Activated T-helper 1 cell treated with anti-CD3 and anti-CD28 coated beads, Interleukin-12 subunit alpha, Interleukin-12 subunit beta, Interleukin-2, Interleukin-4 antibody, amounts not matched to agents 30 ng/mL and 10 ng/mL and 1 ng/mL, durations not matched to agents 14 hours and 24 hours and 36 hours (primary cell): ENCODE results near the gene TMED5. TPM values are rescaled to one million over a fixed set of nuclear protein-coding genes. Genes with fewer than 3 reads are reported as not detected.
"Not testable (repeated sequence)": the region's sequence is repeated elsewhere in the genome, so short reads cannot be mapped to it uniquely, and the experiment has no call there.

Experiments used
- DNase-seq: peaks from one replicate; pipeline ENCODE4 v3.0.0; 2021; ENCODE audit warnings: low spot score
- H3K27ac Mint-ChIP-seq: one replicate; pipeline ENCODE4 v1.8.0; 2021; ENCODE audit warnings: mild to moderate bottlenecking, mixed read lengths
- H3K27me3 Mint-ChIP-seq: one replicate; pipeline ENCODE4 v1.8.0; 2022; ENCODE audit warnings: mild to moderate bottlenecking, moderate library complexity, mixed read lengths; ENCODE audit not compliant: insufficient read depth
- H3K36me3 Mint-ChIP-seq: one replicate; pipeline ENCODE4 v1.8.0; 2021; ENCODE audit warnings: low read depth, mixed read lengths
- H3K4me1 Mint-ChIP-seq: one replicate; pipeline ENCODE4 v1.8.0; 2021; ENCODE audit warnings: low read depth, mixed read lengths
- H3K4me3 Mint-ChIP-seq: one replicate; pipeline ENCODE4 v1.8.0; 2021; ENCODE audit warnings: mild to moderate bottlenecking, moderate library complexity, mixed read lengths
- H3K9me3 Mint-ChIP-seq: one replicate; pipeline ENCODE4 v1.8.0; 2021; ENCODE audit warnings: mixed read lengths
- intact Hi-C: fragments of 100-400 bp; cut with micrococcal nuclease; formaldehyde crosslinking; loops from one replicate; pipeline ENCODE4 v1.15.1; 2024
- total RNA-seq: library from RNA; stranded (reverse); gene quantifications from 2 replicates; pipeline ENCODE4 v1.2.3, GENCODE V29; 2022

The TMED5 gene
- total RNA-seq, 1 donor from 2014 or later: 48.7 TPM

DNA sequence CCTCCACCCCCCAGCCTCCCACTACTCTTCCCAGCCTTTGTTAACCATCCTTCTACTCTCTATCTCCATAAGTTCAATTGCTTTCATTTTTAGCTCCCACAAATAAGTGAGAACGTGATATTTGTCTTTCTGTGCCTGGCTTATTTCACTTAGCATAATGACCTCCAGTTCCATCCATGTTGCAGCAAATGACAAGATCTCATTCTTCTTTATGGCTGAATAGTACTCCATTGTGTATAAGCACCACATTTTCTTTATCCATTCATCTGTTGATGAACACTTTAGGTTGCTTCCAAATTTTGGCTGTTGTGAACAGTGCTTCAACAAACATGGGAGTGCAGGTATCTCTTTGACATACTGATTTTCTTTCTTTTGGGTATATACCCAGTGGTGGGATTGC is 14.3 kb downstream of the TMED5 start:
- H3K4me1 Mint-ChIP-seq: peaks cover 43% of the 10 kb centered on the region
- H3K27ac Mint-ChIP-seq, DNase-seq, H3K27me3 Mint-ChIP-seq, H3K4me3 Mint-ChIP-seq, intact Hi-C loops: not testable (repeated sequence)
- H3K36me3 Mint-ChIP-seq: peaks cover 58% of the 10 kb centered on the region
- H3K9me3 Mint-ChIP-seq: peaks cover 20% of the 10 kb centered on the region

DNA sequence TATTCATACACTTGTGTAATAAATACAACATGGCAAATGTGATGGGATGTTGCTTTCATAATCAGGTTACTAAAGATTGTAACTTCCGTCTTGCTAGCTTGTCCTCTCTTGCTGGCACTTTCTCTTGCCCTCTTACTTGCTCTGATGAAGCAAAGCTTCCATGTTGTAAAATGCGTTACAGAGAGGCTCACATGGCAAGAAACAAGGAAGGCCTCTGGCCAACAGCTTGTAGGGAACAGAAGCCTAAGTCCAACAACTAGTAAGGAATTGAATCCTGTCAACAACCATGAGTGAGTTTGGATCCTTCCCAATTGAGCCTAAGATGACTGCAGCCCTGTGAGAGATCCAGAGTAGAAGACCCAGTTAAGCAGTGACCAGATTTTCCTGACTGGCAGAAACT is 15.4 kb downstream of the TMED5 start:
- Mint-ChIP-seq H3K27me3 (no peaks in the 10 kb centered on the region), H3K27ac (no peak overlapping the region)

DNA sequence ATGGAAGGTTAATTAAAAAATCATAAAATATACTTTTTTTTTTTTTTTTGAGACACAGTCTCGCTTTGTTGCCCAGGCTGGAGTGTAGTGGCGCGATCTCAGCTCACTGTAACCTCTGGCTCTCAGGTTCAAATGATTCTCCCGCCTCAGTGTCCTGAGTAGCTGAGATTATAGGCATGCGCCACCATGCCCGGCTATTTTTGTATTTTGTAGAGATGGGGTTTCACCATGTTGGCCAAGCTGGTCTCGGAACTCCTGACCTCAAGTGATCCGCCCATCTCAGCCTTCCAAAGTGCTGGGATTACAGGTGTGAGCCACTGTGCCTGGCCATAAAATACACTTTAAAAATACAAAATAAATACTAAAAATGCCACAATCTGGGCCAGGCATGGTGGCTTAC is 16.9 kb downstream of the TMED5 start:
- H3K4me3 Mint-ChIP-seq, intact Hi-C loops, H3K27me3 Mint-ChIP-seq, DNase-seq, H3K27ac Mint-ChIP-seq: not testable (repeated sequence)
- Mint-ChIP-seq H3K9me3 (peaks cover 19% of the 10 kb centered on the region), H3K36me3 (peaks cover 50% of the 10 kb centered on the region), H3K4me1 (peaks cover 32% of the 10 kb centered on the region)

More for the DNA sequence above, 15.4 kb downstream of the TMED5 start:
- Mint-ChIP-seq H3K4me1 (peaks cover 40% of the 10 kb centered on the region), H3K4me3 (no peak overlapping the region), H3K36me3 (peaks cover 56% of the 10 kb centered on the region), H3K9me3 (peaks cover 20% of the 10 kb centered on the region)
- intact Hi-C loops: no loop called here
- DNase-seq: no peak

DNA sequence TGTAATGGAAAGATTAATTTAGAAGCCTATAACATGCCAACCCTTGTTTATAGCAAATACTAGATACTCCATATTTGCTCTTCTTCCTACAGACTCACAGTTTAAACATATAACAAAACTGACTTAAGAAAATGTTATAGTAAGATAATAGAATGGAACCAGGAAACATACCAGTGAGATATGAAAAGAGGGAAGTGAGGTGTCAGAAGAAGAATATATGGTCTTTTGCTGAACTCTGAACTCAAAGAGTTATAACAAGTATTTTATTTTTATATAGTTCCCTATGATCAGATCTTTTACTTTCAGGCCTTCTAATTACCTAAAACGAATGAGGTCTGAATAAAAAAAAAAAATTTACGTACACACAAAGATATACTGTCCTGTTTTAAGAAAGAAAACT is 20.9 kb downstream of the TMED5 start:
- Mint-ChIP-seq H3K4me1 (peaks cover 28% of the 10 kb centered on the region), H3K27ac (no peak overlapping the region)
- intact Hi-C loops: no loop called here

DNA sequence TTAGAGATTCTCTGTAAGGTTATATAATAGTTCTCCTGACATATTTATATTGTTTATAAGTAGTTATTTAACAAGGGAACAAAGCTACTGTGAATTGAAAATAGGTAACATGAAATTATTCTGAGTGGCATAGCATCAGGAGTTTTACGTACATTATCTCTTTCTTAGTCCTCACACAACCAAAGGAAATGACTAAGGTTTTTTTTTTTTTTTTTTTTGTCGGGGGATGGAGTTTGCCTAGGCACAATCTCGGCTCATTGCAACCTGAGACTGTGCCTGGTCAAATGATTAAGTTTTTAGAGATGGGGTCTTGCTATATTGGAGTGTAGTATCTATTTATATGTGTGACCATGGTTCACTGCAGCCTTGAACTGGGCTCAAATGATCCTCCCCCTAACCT is 24.9 kb downstream of the TMED5 start:
- Mint-ChIP-seq H3K4me3 (no peak overlapping the region), H3K9me3 (no peaks in the 10 kb centered on the region), H3K4me1 (peaks cover 15% of the 10 kb centered on the region), H3K36me3 (peaks cover 28% of the 10 kb centered on the region), H3K27me3 (no peaks in the 10 kb centered on the region), H3K27ac (peak overlapping the region; percentile 31)
- DNase-seq: no peak
- intact Hi-C loops: loop anchor here (1.0 kb wide), 1 partner anchor 24 kb away; no protein-coding TSS in a partner anchor

More for the DNA sequence above, 20.9 kb downstream of the TMED5 start:
- no peak for DNase-seq
- Mint-ChIP-seq H3K4me3 (no peak overlapping the region), H3K9me3 (no peaks in the 10 kb centered on the region), H3K36me3 (peaks cover 33% of the 10 kb centered on the region), H3K27me3 (no peaks in the 10 kb centered on the region)

DNA sequence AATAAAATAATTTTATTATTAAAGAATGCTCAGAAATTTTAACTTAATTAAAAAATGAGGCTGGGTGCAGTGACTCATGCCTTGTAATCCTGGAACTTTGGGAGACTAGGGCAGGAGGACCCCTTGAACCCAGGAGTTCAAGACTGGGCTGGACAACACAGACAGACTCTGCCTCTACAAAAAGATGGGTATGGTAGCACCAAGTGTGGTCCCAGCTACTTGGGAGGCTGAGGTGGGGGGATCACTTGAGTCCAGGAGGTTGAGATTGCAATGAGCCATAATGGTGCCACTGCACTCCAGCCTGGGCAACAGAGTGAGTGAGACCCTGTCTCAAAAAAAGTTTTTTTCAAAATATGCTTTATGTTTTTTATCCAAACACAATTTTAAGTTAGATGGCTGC is 25.3 kb downstream of the TMED5 start:
- no peak overlapping the region for H3K4me3 Mint-ChIP-seq
- DNase-seq: no peak
- no peaks in the 10 kb centered on the region for H3K27me3 Mint-ChIP-seq
- no peak overlapping the region for H3K27ac Mint-ChIP-seq
- peaks cover 15% of the 10 kb centered on the region for H3K4me1 Mint-ChIP-seq
- no peaks in the 10 kb centered on the region for H3K9me3 Mint-ChIP-seq
- intact Hi-C loops: loop anchor here (1.0 kb wide), 1 partner anchor 24 kb away; no protein-coding TSS in a partner anchor
- peaks cover 28% of the 10 kb centered on the region for H3K36me3 Mint-ChIP-seq

DNA sequence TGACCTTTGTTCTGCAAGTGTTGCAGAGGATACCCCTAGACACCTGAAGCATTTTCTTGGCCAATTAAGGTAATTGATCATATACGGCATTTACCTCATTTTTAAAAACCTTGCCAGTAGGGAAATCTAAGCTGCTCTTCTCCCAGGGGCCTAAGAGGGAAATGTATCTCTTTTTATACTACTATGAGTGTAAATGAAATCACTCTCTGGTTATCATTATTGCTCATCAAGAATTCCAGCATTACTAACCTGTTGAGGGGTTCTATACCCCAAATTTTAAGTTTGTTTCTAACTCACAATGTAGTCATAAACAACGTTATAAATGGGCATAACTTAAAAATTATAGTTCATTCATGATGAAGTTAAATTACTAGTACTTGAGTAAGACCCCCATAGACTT is 27.4 kb downstream of the TMED5 start:
- Mint-ChIP-seq H3K27ac (no peak overlapping the region), H3K36me3 (peaks cover 34% of the 10 kb centered on the region), H3K9me3 (no peaks in the 10 kb centered on the region), H3K4me3 (no peak overlapping the region), H3K4me1 (peaks cover 15% of the 10 kb centered on the region), H3K27me3 (no peaks in the 10 kb centered on the region)
- intact Hi-C loops: no loop called here
- no peak for DNase-seq

DNA sequence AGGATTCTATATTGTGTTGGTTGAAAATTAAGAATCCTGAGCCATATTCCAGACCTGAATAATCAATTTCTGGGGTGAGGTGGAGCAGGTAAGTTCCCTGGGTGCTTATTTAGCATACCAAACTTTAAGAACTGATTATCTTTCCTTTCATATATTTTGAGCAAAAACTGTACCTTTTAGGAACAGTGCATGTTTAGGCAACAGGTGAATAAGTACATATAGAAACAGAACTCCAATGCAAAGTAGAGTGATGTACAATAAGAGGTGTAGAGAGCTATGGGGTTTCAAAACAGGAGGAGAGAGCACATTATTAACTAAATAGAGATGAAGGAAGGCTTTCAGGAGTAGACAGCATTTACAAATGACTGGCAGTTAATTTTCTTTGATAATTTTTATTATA is 28.7 kb downstream of the TMED5 start:
- no peak overlapping the region for H3K27ac Mint-ChIP-seq
- no peaks in the 10 kb centered on the region for H3K27me3 Mint-ChIP-seq
- intact Hi-C loops: no loop called here
- peaks cover 41% of the 10 kb centered on the region for H3K36me3 Mint-ChIP-seq
- no peak for DNase-seq
- no peak overlapping the region for H3K4me3 Mint-ChIP-seq
- peaks cover 15% of the 10 kb centered on the region for H3K4me1 Mint-ChIP-seq
- no peaks in the 10 kb centered on the region for H3K9me3 Mint-ChIP-seq

DNA sequence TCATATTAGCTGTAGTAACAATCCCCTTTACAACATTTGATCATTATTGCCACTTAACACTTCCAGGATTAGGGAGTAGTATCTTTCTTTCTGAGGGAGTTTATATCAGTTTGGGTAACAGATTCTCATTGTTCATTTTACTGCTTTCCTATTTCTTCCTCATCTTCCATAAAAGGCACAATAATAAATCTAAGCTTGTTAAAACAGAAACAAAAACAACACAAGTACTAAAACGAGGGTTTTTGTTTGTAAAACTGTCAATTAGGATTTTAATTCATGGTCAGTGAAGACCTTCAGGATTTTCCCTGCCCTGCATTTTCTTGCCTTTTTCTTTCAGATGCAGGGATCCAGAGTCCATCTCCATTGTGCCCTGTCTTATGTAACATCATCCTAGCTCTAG is 29.5 kb downstream of the TMED5 start:
- intact Hi-C loops: no loop called here
- Mint-ChIP-seq H3K9me3 (no peaks in the 10 kb centered on the region), H3K36me3 (peaks cover 37% of the 10 kb centered on the region), H3K4me1 (peaks cover 9% of the 10 kb centered on the region), H3K4me3 (no peak overlapping the region), H3K27me3 (no peaks in the 10 kb centered on the region), H3K27ac (no peak overlapping the region)
- DNase-seq: no peak

DNA sequence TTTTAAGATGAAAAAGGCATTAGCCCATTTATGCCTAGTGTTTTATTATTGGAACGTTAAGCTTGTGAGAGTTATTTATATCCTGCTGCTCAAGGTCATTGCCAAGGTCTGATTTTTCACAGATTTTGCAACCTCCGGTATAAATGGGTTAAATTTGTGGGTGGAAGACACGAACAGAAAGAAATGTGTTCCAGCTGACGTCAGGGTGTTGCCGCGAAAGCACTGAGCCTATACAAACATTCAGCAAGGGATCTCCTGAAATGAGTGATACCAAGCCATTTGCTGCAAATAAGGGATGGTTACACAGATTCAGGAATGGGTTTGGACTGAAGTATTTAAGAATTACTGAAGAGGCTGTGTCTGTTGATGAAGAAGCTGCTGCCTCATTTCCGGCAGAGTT is 32.2 kb downstream of the TMED5 start:
- Mint-ChIP-seq H3K36me3 (peaks cover 31% of the 10 kb centered on the region), H3K27me3 (no peaks in the 10 kb centered on the region), H3K4me1 (no peaks in the 10 kb centered on the region), H3K4me3 (no peak overlapping the region), H3K27ac (no peak overlapping the region), H3K9me3 (no peaks in the 10 kb centered on the region)
- intact Hi-C loops: no loop called here
- no peak for DNase-seq

DNA sequence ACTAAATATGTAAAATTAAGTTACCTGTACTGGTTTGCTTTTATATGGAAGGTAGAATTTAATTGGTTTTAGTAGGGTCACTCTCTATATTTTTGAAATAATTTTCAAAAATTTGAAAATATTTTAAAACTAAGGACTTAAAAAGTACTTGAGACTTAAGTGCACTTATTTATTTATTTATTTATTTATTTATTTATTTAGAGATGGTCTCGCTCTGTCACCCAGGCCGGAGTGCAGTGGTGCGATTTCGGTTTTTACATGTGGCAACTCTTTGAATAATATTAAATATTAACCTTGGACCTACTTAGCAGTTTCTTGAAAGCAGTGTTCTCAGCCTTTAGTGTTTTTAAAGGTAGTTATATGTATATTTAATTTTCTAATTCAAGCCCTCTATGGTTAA is 36.4 kb downstream of the TMED5 start:
- intact Hi-C loops: no loop called here
- no peak for DNase-seq
- no peak overlapping the region for H3K27ac Mint-ChIP-seq

DNA sequence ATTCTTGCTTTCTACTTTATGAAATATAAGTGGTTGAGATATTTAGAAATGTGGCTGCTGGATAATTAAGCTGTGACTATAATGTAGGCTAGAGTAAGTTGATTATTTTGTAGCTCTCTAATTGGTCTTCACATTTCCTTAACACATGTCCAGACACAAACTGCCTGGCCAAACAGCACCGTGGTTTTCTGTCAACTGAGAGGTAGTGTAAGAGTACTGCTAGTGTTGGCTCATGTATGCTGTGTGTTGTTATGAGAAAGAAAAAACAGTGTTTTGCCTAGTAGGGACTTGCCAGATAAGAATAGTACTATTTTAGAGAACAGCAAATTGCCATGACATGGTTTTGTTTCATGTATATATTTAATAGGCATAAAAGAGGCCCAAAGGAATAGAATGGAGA is 37.1 kb downstream of the TMED5 start:
- Mint-ChIP-seq H3K4me1 (peaks cover 10% of the 10 kb centered on the region), H3K27me3 (no peaks in the 10 kb centered on the region)
- intact Hi-C loops: no loop called here

More for the DNA sequence above, 36.4 kb downstream of the TMED5 start:
- H3K27me3 Mint-ChIP-seq: no peaks in the 10 kb centered on the region
- no peaks in the 10 kb centered on the region for H3K9me3 Mint-ChIP-seq
- no peak overlapping the region for H3K4me3 Mint-ChIP-seq
- peaks cover 10% of the 10 kb centered on the region for H3K4me1 Mint-ChIP-seq
- H3K36me3 Mint-ChIP-seq: peaks cover 28% of the 10 kb centered on the region

DNA sequence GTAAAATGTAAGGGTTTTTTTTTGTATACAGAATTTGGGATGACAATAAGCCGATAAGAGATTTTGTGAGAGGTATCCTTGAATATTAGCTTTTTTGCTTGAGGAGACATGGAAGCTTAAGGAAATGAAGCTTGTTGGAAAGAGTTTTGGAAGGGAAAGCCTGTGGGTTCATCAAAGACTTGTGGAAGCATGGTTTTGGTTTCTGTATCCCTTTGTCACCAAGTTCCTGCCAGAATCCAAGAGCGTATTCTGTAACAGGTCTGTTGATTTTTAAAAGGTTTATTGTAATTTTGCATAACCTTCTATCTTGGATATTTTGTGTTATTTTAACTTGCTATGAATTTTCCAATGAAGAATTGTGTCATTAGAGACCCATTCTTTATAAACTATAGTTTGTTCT is 38.1 kb downstream of the TMED5 start:
- Mint-ChIP-seq H3K4me1 (peaks cover 10% of the 10 kb centered on the region), H3K4me3 (no peak overlapping the region), H3K27ac (no peak overlapping the region), H3K36me3 (peaks cover 17% of the 10 kb centered on the region), H3K27me3 (no peaks in the 10 kb centered on the region), H3K9me3 (no peaks in the 10 kb centered on the region)
- DNase-seq: no peak
- intact Hi-C loops: no loop called here

More for the DNA sequence above, 37.1 kb downstream of the TMED5 start:
- H3K4me3 Mint-ChIP-seq: no peak overlapping the region
- peaks cover 26% of the 10 kb centered on the region for H3K36me3 Mint-ChIP-seq
- no peak for DNase-seq
- no peak overlapping the region for H3K27ac Mint-ChIP-seq
- no peaks in the 10 kb centered on the region for H3K9me3 Mint-ChIP-seq

DNA sequence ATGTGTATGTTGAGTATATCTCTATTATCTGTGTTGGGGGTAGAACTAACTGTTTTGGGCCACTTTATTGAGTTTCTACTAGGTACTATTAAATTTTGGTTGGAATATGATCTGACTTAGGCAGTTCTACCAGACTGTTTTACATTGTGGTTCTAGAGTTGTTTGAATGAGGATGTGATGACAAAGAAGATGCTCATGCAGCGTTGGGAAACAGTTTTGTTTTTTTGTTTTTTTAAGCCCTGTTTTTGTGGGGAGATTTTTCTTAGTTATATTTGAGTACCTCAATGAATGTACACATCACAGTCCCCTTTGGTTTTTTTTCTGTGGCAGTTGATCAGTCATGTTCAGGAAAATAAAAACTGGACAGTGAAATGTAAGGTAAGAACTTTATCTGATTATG is 40.1 kb downstream of the TMED5 start:
- no peak overlapping the region for H3K4me3 Mint-ChIP-seq
- intact Hi-C loops: no loop called here
- peaks cover 17% of the 10 kb centered on the region for H3K4me1 Mint-ChIP-seq
- H3K27me3 Mint-ChIP-seq: no peaks in the 10 kb centered on the region
- peaks cover 25% of the 10 kb centered on the region for H3K36me3 Mint-ChIP-seq
- no peak overlapping the region for H3K27ac Mint-ChIP-seq
- no peak for DNase-seq
- H3K9me3 Mint-ChIP-seq: no peaks in the 10 kb centered on the region
